H9 (cell line): Measurements from ENCODE around the gene AMDHD1. TPM values are rescaled to one million over a fixed set of nuclear protein-coding genes. Genes with fewer than 3 reads are reported as not detected.

Experiments used
- DNase-seq: peaks from one replicate; pipeline ENCODE4 v3.0.0-alpha.2; 2017
- H2AFZ ChIP-seq: one replicate; pipeline ENCODE4 v1.6.1; 2013; ENCODE audit warnings: mild to moderate bottlenecking, low read length, control low read depth, moderate library complexity
- H2AK5ac ChIP-seq: 2 replicates; pipeline ENCODE4 v1.6.1; 2013; ENCODE audit warnings: low read length, control low read depth, mixed read lengths; ENCODE audit not compliant: insufficient read length
- H2BK120ac ChIP-seq: one replicate; pipeline ENCODE4 v1.6.1; 2013; ENCODE audit warnings: low read depth, mild to moderate bottlenecking, low read length, control low read depth, inconsistent platforms; ENCODE audit not compliant: poor library complexity, severe bottlenecking
- H2BK12ac ChIP-seq: 2 replicates; pipeline ENCODE4 v1.6.1; 2013; ENCODE audit warnings: low read length, control low read depth, mixed read lengths, low read depth; ENCODE audit not compliant: insufficient read length
- H2BK15ac ChIP-seq: 2 replicates; pipeline ENCODE4 v1.6.1; 2013; ENCODE audit warnings: low read depth, low read length, control low read depth
- H2BK20ac ChIP-seq: one replicate; pipeline ENCODE4 v1.6.1; 2013; ENCODE audit warnings: low read depth, mild to moderate bottlenecking, low read length, control low read depth, inconsistent platforms; ENCODE audit not compliant: poor library complexity, severe bottlenecking
- H2BK5ac ChIP-seq: 2 replicates; pipeline ENCODE4 v1.6.1; 2013; ENCODE audit warnings: low read length, control low read depth, mixed read lengths; ENCODE audit not compliant: insufficient read length
- H3K14ac ChIP-seq: 2 replicates; pipeline ENCODE4 v1.6.1; 2013; ENCODE audit warnings: low read length, control low read depth; ENCODE audit not compliant: insufficient read depth
- H3K18ac ChIP-seq: 2 replicates; pipeline ENCODE4 v1.6.1; 2013; ENCODE audit warnings: low read depth, mild to moderate bottlenecking, mixed read lengths, low read length, control low read depth; ENCODE audit not compliant: insufficient read length
- H3K23ac ChIP-seq: 2 replicates; pipeline ENCODE4 v1.6.1; 2013; ENCODE audit warnings: low read length, control low read depth, mixed read lengths, low read depth; ENCODE audit not compliant: insufficient read length
- H3K23me2 ChIP-seq: 2 replicates; pipeline ENCODE4 v1.6.1; 2013; ENCODE audit warnings: low read depth, mild to moderate bottlenecking, mixed read lengths, low read length, control low read depth; ENCODE audit not compliant: insufficient read length, poor library complexity, severe bottlenecking
- H3K27ac ChIP-seq: 2 replicates; pipeline ENCODE4 v1.5.1; 2013; ENCODE audit warnings: low read length, control low read depth, mixed read lengths, low read depth; ENCODE audit not compliant: insufficient read length
- H3K27me3 ChIP-seq: 2 replicates; pipeline ENCODE4 v1.6.1; 2013; ENCODE audit warnings: low read length, control low read depth, inconsistent platforms; ENCODE audit not compliant: insufficient read depth
- H3K4ac ChIP-seq: 2 replicates; pipeline ENCODE4 v1.6.1; 2013; ENCODE audit warnings: low read depth, mild to moderate bottlenecking, control low read depth, inconsistent platforms, low read length, moderate library complexity
- H3K4me1 ChIP-seq: 2 replicates; pipeline ENCODE4 v1.6.1; 2013; ENCODE audit warnings: low read length, control low read depth, inconsistent platforms; ENCODE audit not compliant: insufficient read depth
- H3K4me2 ChIP-seq: 2 replicates; pipeline ENCODE4 v1.6.1; 2013; ENCODE audit warnings: low read length, control low read depth, mixed read lengths; ENCODE audit not compliant: insufficient read length, insufficient read depth
- H3K56ac ChIP-seq: 2 replicates; pipeline ENCODE4 v1.6.1; 2013; ENCODE audit warnings: low read depth, mild to moderate bottlenecking, mixed read lengths, low read length, control low read depth; ENCODE audit not compliant: insufficient read length
- H3K79me1 ChIP-seq: 2 replicates; pipeline ENCODE4 v1.6.1; 2013; ENCODE audit warnings: low read depth, mild to moderate bottlenecking, moderate library complexity, low read length, control low read depth, inconsistent platforms; ENCODE audit not compliant: insufficient read depth, poor library complexity, severe bottlenecking
- H3K79me2 ChIP-seq: 2 replicates; pipeline ENCODE4 v1.6.1; 2013; ENCODE audit warnings: low read length, control low read depth, inconsistent platforms; ENCODE audit not compliant: insufficient read depth
- H3K9ac ChIP-seq: 2 replicates; pipeline ENCODE4 v1.6.1; 2013; ENCODE audit warnings: low read length, control low read depth, mixed read lengths; ENCODE audit not compliant: insufficient read length; ENCODE audit errors: extremely low read depth
- H3K9me3 ChIP-seq: one replicate; pipeline ENCODE4 v1.6.1; 2013; ENCODE audit warnings: low read depth, low read length, inconsistent platforms; ENCODE audit not compliant: control insufficient read depth
- H3T11ph ChIP-seq: one replicate; pipeline ENCODE4 v1.6.1; 2013; ENCODE audit warnings: mild to moderate bottlenecking, low read length, control low read depth, inconsistent platforms
- H4K20me1 ChIP-seq: one replicate; pipeline ENCODE4 v1.6.1; 2013; ENCODE audit not compliant: control insufficient read depth, insufficient read length, insufficient read depth
- H4K5ac ChIP-seq: 2 replicates; pipeline ENCODE4 v1.6.1; 2013; ENCODE audit warnings: low read depth, mild to moderate bottlenecking, mixed read lengths, low read length, control low read depth; ENCODE audit not compliant: insufficient read length
- H4K8ac ChIP-seq: replicated peaks from 2 replicates; pipeline ENCODE4 v1.6.1; 2013; ENCODE audit warnings: low read length, control low read depth, mixed read lengths, low read depth; ENCODE audit not compliant: insufficient read length
- H4K91ac ChIP-seq: 2 replicates; pipeline ENCODE4 v1.6.1; 2013; ENCODE audit warnings: low read depth, mild to moderate bottlenecking, moderate library complexity, mixed read lengths, low read length, control low read depth; ENCODE audit not compliant: insufficient read length
- H3K27ac Mint-ChIP-seq, 3 experiments: 2 replicates in 2 of 3; 3 replicates in 1 of 3; pipeline ENCODE4 v1.8.0; 2020 to 2021; ENCODE audit warnings: mixed read lengths in 3 of 3, mild to moderate bottlenecking in 1 of 3, moderate library complexity in 1 of 3
- H3K27me3 Mint-ChIP-seq: 2 replicates; pipeline ENCODE4 v1.8.0; 2021; ENCODE audit warnings: low read depth, mild to moderate bottlenecking, moderate library complexity, mixed read lengths
- H3K36me3 Mint-ChIP-seq, 3 experiments: 2 replicates in 2 of 3; 3 replicates in 1 of 3; pipeline ENCODE4 v1.8.0; 2020 to 2021; ENCODE audit warnings: low read depth in 3 of 3, mixed read lengths in 3 of 3; ENCODE audit not compliant: insufficient read depth in 1 of 3
- H3K4me1 Mint-ChIP-seq, 2 experiments: 2 replicates each; pipeline ENCODE4 v1.8.0; 2020; ENCODE audit warnings: mixed read lengths in 2 of 2
- H3K4me3 Mint-ChIP-seq, 2 experiments: 2 replicates in 1 of 2; 3 replicates in 1 of 2; pipeline ENCODE4 v1.8.0; 2020 to 2021; ENCODE audit warnings: mild to moderate bottlenecking in 2 of 2, mixed read lengths in 2 of 2, moderate library complexity in 1 of 2
- H3K9me3 Mint-ChIP-seq, 2 experiments: 2 replicates in 1 of 2; 3 replicates in 1 of 2; pipeline ENCODE4 v1.8.0; 2020; ENCODE audit warnings: mild to moderate bottlenecking in 2 of 2, mixed read lengths in 2 of 2, moderate library complexity in 1 of 2
- WGBS: extraction: QIAGEN DNeasy Blood & Tissue Kit; methylation state at CpG from one replicate; pipeline ENCODE4 v1.1.7; 2013; ENCODE audit warnings: missing lambda C conversion rate, low lambda C conversion rate, mixed read lengths; ENCODE audit not compliant: insufficient read length; ENCODE audit errors: extremely low coverage; 5-methylcytosine and 5-hydroxymethylcytosine counted together
- total RNA-seq: library from RNA; stranded (reverse); gene quantifications from 2 replicates; pipeline ENCODE4 v1.2.1, GENCODE V29; 2021
- TF ChIP-seq, protein P1 (sequence below): fragments of 200-600 bp; sonication (generic); conservative IDR thresholded peaks from 3 replicates; pipeline ENCODE4 v1.8.0; 2021; ENCODE audit warnings: antibody characterized with exemption, mild to moderate bottlenecking

AMDHD1 gene
- total RNA-seq, 1 experiment from 2014 or later = 0.42 TPM

DNA sequence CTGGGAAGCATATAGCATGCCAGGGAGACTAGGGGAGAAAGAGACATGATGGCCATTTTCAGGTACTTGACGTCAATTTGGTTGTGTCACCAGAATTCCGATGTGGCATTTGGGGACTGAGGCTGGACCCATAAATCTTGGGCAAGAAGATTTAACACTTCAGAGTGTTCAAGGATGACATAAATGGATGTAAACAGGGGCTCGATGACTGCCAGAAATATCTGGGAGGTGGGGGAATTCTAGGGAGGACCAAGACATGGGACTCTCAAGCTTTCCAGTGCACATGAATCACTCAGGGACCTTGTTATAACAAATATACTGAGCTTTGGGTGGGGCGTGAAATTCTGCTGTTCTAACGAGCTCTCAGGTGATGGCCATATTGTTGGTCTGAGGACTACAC lies 35.2 kb downstream of the AMDHD1 start:
- Histone ChIP-seq H3T11ph (no peak overlapping the region), H2AK5ac (no peak overlapping the region), H3K4me2 (no peak overlapping the region), H2BK5ac (no peak overlapping the region), H3K79me2 (no peaks in the 10 kb centered on the region), H3K27me3 (no peaks in the 10 kb centered on the region), H3K4ac (no peak overlapping the region), H3K9ac (no peak overlapping the region), H4K5ac (no peak overlapping the region), H3K56ac (no peak overlapping the region), H4K91ac (no peak overlapping the region), H4K20me1 (no peaks in the 10 kb centered on the region), H3K27ac (no peak overlapping the region), H2BK15ac (no peak overlapping the region), H2BK120ac (no peak overlapping the region), H3K23ac (no peak overlapping the region), H4K8ac (no peak overlapping the region), H3K4me1 (peaks cover 2% of the 10 kb centered on the region; the same call in 1 of the 2 replicates), H2BK12ac (no peak overlapping the region), H3K14ac (no peak overlapping the region), H3K79me1 (no peaks in the 10 kb centered on the region), H3K18ac (no peak overlapping the region), H2BK20ac (no peak overlapping the region), H3K23me2 (no peaks in the 10 kb centered on the region), H3K9me3 (no peaks in the 10 kb centered on the region), H2AFZ (no peak overlapping the region)
- H3K27me3 Mint-ChIP-seq = no peaks in the 10 kb centered on the region; the same call in none of the 2 replicates
- no peak overlapping the region for H3K4me3 Mint-ChIP-seq
- TF ChIP-seq, protein P1, sequence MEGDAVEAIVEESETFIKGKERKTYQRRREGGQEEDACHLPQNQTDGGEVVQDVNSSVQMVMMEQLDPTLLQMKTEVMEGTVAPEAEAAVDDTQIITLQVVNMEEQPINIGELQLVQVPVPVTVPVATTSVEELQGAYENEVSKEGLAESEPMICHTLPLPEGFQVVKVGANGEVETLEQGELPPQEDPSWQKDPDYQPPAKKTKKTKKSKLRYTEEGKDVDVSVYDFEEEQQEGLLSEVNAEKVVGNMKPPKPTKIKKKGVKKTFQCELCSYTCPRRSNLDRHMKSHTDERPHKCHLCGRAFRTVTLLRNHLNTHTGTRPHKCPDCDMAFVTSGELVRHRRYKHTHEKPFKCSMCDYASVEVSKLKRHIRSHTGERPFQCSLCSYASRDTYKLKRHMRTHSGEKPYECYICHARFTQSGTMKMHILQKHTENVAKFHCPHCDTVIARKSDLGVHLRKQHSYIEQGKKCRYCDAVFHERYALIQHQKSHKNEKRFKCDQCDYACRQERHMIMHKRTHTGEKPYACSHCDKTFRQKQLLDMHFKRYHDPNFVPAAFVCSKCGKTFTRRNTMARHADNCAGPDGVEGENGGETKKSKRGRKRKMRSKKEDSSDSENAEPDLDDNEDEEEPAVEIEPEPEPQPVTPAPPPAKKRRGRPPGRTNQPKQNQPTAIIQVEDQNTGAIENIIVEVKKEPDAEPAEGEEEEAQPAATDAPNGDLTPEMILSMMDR = no peak
- no peak for DNase-seq
- no CpG with 5 or more reads among the region's 5 CpGs for WGBS
- H3K36me3 Mint-ChIP-seq = no peaks in the 10 kb centered on the region; a peak in 1 of 7 replicates
- H3K27ac Mint-ChIP-seq = no peak overlapping the region
- H3K9me3 Mint-ChIP-seq = no peaks in the 10 kb centered on the region
- H3K4me1 Mint-ChIP-seq = peaks cover 9 to 15% of the 10 kb centered on the region in 2 experiments
